HUES48 (cell line): ENCODE data around the gene FKBP11.

Source experiments
- H3K27ac ChIP-seq: one replicate; pipeline ENCODE4 v1.7.0; 2013; ENCODE audit warnings: low read depth, low read length, inconsistent platforms
- H3K27me3 ChIP-seq: 2 replicates; pipeline ENCODE4 v1.6.1; 2013; ENCODE audit warnings: mild to moderate bottlenecking, low read length; ENCODE audit not compliant: control insufficient read depth, insufficient read depth
- H3K36me3 ChIP-seq: 2 replicates; pipeline ENCODE4 v1.6.1; 2013; ENCODE audit warnings: low read length; ENCODE audit not compliant: control insufficient read depth, insufficient read depth
- H3K4me1 ChIP-seq: 2 replicates; pipeline ENCODE4 v1.6.1; 2013; ENCODE audit warnings: mild to moderate bottlenecking, low read length; ENCODE audit not compliant: control insufficient read depth, insufficient read depth
- H3K4me3 ChIP-seq: 2 replicates; pipeline ENCODE4 v1.5.1; 2013; ENCODE audit warnings: mild to moderate bottlenecking, low read depth, low read length
- H3K9ac ChIP-seq: 2 replicates; pipeline ENCODE4 v1.6.1; 2013; ENCODE audit warnings: mild to moderate bottlenecking, low read depth, low read length, moderate library complexity
- H3K9me3 ChIP-seq: 2 replicates; pipeline ENCODE4 v1.6.1; 2013; ENCODE audit warnings: low read length; ENCODE audit not compliant: control insufficient read depth, insufficient read depth

Gene FKBP11

DNA sequence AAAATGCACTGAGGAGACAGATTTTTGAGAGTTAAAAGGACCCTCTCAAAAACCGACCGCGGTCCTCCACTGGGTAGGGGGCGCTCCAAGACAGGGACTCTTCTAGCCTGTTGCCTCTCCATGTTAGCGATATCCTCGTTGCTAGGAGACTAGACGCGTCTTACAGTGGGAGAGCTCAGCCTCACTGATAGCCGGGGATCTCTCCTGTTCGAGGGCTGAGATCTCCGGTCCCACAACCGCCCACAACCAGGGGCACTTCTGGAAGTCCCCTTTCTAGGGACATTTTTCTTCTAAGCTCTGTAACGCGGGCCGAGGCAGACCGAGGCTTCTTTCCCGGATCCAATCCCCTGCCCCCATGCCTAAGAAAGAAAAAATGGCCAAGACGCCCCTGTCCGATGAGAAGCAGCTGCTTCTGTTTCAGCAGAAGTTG, 21.3 kb downstream of the FKBP11 start:
- no peak overlapping the region for H3K9ac ChIP-seq
- peak overlapping the region; percentile 59 for H3K4me3 ChIP-seq
- H3K9me3 ChIP-seq = no peaks in the 10 kb centered on the region
- no peaks in the 10 kb centered on the region; the same call in 1 of the 2 replicates for H3K27me3 ChIP-seq
- no peak overlapping the region for H3K27ac ChIP-seq
- no peaks in the 10 kb centered on the region for H3K4me1 ChIP-seq
- no peaks in the 10 kb centered on the region for H3K36me3 ChIP-seq

DNA sequence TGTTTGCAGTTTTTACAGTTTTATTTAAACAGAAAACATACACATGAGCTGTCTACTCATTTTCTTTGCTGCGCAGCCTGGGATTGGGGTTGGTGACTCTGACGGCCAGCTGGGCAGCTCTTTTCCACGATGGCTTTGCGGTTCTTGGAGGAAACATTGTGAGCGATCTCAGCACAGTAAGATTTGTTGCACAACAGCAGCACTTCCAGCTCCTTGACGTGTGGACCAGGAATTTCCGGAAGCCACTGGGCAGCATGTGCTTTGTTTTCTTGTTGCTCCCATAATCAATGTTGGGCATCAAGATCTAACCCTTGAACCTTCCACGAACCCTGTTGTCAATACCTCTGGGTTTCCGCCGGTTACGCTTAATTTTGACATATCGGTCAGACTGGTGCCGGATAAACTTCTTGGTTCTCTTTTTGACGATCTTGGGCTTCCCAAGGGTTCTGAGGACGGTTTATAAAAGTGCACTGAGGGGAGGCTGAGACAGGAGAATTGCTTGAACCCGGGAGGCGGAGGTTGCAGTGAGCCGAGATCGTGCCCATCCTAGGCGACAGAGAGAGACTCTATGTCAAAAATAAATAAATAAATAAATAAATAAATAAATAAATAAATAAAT, 21.8 kb downstream of the FKBP11 start:
- Histone ChIP-seq H3K4me3 (no peak overlapping the region), H3K27me3 (no peaks in the 10 kb centered on the region; the same call in 1 of the 2 replicates), H3K27ac (no peak overlapping the region), H3K36me3 (no peaks in the 10 kb centered on the region), H3K9me3 (no peaks in the 10 kb centered on the region), H3K4me1 (no peaks in the 10 kb centered on the region), H3K9ac (no peak overlapping the region)

DNA sequence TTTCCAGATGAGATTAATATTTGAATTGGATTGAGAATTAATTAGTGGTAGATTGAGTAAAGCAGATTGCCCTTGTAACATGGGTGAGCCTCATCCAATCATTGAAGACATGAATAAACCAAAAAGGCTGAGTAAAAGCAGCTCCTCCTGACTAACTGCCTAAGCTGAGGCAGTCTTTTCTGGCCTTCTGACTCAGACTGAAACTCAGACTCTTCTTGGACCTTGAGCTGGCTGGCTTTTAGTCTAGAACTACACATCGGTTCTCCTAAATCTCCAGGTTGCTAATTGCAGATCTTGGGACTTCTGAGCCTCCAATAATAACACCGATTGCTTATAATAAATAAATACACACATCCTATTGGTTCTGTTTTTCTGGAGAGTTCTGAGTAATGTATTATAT, 24.0 kb downstream of the FKBP11 start:
- Histone ChIP-seq H3K4me1 (no peaks in the 10 kb centered on the region), H3K9ac (no peak overlapping the region), H3K36me3 (no peaks in the 10 kb centered on the region), H3K4me3 (no peak overlapping the region), H3K27ac (no peak overlapping the region), H3K27me3 (no peaks in the 10 kb centered on the region; the same call in 1 of the 2 replicates), H3K9me3 (no peaks in the 10 kb centered on the region)

- Histone ChIP-seq H3K4me3 (no peak overlapping the region), H3K9ac (no peak overlapping the region), H3K27ac (no peak overlapping the region), H3K27me3 (no peaks in the 10 kb centered on the region), H3K36me3 (no peaks in the 10 kb centered on the region), H3K4me1 (no peaks in the 10 kb centered on the region), H3K9me3 (no peaks in the 10 kb centered on the region)
Observed at GRCh38 chr12:48899651-48900050, 25.6 kb downstream of the FKBP11 start.

- Histone ChIP-seq H3K27me3 (peaks cover 3% of the 10 kb centered on the region; the same call in 1 of the 2 replicates), H3K9me3 (no peaks in the 10 kb centered on the region), H3K9ac (no peak overlapping the region), H3K4me3 (no peak overlapping the region), H3K36me3 (no peaks in the 10 kb centered on the region), H3K4me1 (peaks cover 6% of the 10 kb centered on the region; the same call in 1 of the 2 replicates), H3K27ac (no peak overlapping the region)
Observed at GRCh38 chr12:48894271-48894670, 31.0 kb downstream of the FKBP11 start.

DNA sequence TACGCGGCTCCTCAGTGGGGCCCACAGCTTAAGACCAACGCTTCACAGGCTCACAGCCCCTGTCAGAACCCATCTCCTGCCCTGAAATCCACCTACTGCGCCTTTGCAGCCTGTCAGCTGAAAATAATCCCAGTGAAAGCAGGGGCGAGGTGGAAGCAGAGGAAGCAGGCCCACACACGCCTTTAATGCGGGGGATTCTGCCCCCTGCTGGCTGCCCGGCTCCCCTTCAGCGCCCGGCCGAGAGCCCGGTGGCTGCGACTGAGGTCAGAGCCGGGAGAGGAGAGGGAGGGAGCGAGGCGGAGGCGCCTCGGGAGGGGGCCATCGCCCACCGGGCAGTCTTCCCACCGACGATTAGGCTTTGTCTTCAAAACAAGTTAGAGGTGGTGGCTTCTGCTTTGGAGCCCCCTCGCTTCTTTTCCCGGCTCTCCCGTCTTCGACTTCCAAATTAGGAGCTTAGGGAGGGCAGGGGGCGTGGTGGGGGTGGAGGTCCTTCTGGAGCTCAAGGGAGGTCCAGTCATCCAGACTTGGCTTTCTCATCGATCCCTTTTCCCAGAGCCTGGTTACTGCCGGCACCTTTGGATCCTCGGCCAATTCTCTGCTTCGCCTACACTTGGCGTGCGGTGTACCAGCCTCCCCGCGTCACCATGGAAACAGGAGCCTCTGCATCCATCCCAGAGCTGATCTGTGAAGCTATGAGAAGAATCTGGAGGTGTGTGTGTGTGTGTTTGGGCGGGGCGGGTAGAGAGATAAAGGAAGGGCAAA, 34.5 kb downstream of the FKBP11 start:
- Histone ChIP-seq H3K27ac (peak overlapping the region; percentile 69), H3K9ac (no peak overlapping the region), H3K36me3 (no peaks in the 10 kb centered on the region), H3K27me3 (peaks cover 3% of the 10 kb centered on the region; the same call in 1 of the 2 replicates), H3K4me1 (peaks cover 6% of the 10 kb centered on the region; the same call in 1 of the 2 replicates), H3K9me3 (no peaks in the 10 kb centered on the region), H3K4me3 (peak overlapping the region; percentile 65)

- Histone ChIP-seq H3K9me3 (no peaks in the 10 kb centered on the region), H3K36me3 (no peaks in the 10 kb centered on the region), H3K4me1 (peaks cover 6% of the 10 kb centered on the region; the same call in 1 of the 2 replicates), H3K27ac (no peak overlapping the region), H3K9ac (no peak overlapping the region), H3K27me3 (peaks cover 3% of the 10 kb centered on the region; the same call in 1 of the 2 replicates), H3K4me3 (no peak overlapping the region)
Observed at GRCh38 chr12:48889679-48890078, 35.6 kb downstream of the FKBP11 start.

GRCh38 chr12:48883305-48884161, 41.8 kb downstream of the FKBP11 start:
- Histone ChIP-seq H3K4me3 (no peak overlapping the region), H3K9ac (peak overlapping the region; percentile 31; the same call in 1 of the 2 replicates), H3K4me1 (peaks cover 27% of the 10 kb centered on the region)

DNA sequence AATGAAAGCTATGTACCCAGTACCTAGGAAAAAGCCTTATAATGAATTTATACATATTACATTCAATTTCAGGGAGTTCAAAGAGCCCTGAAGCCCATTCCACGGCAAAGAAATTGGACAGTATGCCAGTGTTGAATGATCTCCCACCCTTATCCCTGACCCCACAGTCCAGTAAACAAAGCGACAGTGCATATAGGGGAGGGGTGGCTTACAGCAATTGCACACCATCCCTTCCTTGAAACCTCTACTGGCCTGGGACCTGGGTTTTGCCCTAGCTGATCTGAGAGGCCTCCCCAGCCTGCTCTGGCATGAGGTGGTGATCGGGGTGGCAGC, 42.4 kb downstream of the FKBP11 start:
- Histone ChIP-seq H3K9ac (no peak overlapping the region), H3K4me3 (no peak overlapping the region), H3K4me1 (peaks cover 27% of the 10 kb centered on the region), H3K9me3 (no peaks in the 10 kb centered on the region), H3K36me3 (no peaks in the 10 kb centered on the region), H3K27me3 (no peaks in the 10 kb centered on the region), H3K27ac (peak overlapping the region; percentile 88)

More at GRCh38 chr12:48883305-48884161, 41.8 kb downstream of the FKBP11 start:
- Histone ChIP-seq H3K36me3 (no peaks in the 10 kb centered on the region), H3K9me3 (no peaks in the 10 kb centered on the region), H3K27me3 (no peaks in the 10 kb centered on the region), H3K27ac (peak overlapping the region; percentile 88)

DNA sequence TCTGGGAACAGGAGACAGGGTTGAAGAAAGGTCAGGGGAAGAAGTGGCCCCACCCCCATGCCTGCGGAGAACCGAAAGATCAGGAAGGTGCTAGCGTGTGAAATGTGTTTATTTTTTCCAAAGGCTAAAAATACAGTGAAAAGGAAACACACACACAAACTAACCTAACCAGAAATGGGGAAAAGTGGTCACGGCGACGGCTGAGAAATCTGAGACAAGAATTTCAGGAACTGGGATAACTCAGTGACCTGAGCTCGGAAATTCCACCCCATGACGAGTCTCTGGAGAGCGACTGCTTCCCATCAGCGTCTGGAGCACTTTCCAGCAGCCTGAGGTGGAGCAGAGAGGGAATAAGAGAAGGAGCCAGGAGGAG, 43.0 kb downstream of the FKBP11 start:
- Histone ChIP-seq H3K9ac (no peak overlapping the region), H3K27ac (peak overlapping the region; percentile 88), H3K27me3 (no peaks in the 10 kb centered on the region), H3K4me1 (peaks cover 27% of the 10 kb centered on the region), H3K4me3 (peak overlapping the region; percentile 43), H3K9me3 (no peaks in the 10 kb centered on the region), H3K36me3 (no peaks in the 10 kb centered on the region)
